GM18907 (cell line): ENCODE measurements around the gene PI16.
A peak's percentile ranks its signal among the peaks of the same experiment; 100 is the strongest.

Experiments used
- ATAC-seq: cut with Tn5 transposase; IDR thresholded peaks from one replicate; pipeline ENCODE4 v1.9.1; 2021; ENCODE audit warnings: mild to moderate bottlenecking, moderate library complexity; ENCODE audit not compliant: unreplicated experiment

The PI16 gene

DNA sequence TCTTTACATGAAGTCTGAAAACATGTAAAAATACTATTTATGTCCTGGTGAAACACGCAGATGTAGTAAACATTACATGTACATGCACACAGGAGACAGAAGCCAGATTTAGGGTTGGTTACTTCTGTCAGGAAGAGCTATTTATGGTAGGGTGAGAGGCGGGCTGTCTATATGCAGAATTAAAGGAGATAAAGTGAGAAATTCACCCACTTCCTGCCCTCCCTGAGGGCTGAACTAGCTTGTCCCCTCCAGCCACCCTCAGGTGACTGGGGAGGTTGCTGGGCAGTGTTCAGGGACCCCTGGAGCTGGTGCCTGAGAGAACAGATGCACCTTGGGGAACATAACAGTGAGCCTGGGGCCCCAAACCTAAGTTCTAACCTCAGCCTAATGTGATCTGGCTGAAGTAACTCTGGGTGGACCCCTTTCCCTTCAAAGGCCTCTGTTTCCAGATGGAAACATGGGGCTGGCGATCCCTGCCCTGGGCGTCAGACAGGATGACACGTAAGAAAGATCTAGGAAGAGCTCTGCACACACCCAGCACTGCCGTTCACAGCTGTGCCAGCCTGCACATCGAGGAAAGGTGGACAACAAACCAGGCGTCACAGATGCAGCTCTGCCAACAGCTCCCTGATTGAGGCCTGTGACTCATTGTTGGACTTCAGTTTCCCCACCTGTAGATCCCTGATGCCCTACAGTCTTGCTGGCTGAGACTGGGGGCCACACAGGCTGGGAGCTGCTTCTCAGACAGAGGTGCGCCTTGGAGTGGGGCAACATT, 1.3 kb downstream of the PI16 start:
- no peak for ATAC-seq

DNA sequence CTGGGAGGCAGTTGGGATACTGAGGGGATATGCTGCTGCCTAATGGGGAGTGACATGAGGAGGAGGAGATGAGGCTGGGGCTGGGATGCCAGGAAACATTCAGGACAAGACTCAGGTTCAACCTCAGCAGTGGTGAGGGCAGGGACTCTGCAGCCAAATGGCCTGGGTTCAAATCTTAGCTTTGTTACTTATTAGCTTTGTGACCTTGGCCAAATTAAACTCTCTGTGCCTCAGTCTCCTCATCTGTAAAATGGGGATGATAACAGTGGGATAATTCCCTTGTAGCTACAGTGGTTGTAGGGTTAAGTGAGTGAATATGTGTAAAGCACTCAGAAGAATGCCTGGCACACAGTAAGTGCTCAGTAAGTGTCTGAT, 1.9 kb downstream of the PI16 start:
- ATAC-seq, result no peak

DNA sequence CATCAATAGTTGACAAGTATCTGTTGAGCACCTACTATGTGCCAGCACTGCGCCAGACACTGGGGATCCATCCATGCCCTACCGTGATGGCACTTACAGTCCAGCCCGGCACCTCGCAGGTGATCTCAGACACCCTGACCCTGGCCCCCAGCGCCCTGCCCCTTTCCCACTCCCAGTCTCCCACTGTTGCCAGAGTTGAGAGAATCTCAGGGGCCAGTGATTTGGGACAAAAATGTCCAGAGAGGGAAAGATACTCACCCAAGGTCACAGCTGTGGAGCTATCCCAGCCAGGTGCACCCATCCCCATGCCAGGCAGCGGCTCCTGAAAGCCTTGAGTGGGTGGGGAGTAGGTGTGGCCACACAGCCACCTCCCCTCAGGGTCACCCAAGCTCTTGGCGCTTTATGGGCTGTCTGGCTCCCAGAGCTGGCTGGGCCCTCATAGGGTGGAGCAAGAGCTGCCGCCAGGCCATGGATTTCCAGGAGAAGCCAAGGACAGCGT, 3.3 kb downstream of the PI16 start:
- ATAC-seq, result no peak

DNA sequence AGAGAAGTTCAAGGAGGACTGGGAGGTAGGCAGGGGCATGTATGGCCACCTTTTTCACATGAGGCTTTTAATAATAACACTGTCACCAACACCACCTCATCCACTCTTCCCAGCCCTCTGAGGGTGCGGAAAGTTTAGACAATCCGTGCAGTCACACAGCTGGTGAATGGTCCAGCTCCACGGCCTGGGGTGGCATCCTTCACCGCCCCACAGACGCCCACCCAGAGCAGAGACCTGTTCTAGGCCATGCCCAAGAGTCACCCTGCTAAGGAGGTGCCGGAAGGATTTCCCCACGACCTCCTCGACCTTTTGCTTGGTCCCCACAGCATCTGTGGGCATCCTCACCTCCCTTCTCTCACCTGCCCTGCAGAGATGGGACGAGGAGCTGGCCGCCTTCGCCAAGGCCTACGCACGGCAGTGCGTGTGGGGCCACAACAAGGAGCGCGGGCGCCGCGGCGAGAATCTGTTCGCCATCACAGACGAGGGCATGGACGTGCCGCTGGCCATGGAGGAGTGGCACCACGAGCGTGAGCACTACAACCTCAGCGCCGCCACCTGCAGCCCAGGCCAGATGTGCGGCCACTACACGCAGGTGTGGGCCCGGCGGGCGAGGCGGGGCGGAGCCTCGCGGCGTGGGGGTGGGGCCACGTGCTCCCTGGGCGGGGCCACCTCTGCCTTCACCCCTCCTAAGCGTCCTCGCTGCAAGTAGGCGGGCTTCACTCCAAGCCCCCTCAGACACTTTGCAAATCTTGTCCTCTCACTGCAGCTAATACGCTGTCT, 4.4 kb downstream of the PI16 start:
- ATAC-seq, result no peak

- no peak for ATAC-seq
Measured at GRCh38 chr6:36959555-36960250, 5.2 kb downstream of the PI16 start.

GRCh38 chr6:36961441-36962435, 7.2 kb downstream of the PI16 start:
- ATAC-seq, result no peak

DNA sequence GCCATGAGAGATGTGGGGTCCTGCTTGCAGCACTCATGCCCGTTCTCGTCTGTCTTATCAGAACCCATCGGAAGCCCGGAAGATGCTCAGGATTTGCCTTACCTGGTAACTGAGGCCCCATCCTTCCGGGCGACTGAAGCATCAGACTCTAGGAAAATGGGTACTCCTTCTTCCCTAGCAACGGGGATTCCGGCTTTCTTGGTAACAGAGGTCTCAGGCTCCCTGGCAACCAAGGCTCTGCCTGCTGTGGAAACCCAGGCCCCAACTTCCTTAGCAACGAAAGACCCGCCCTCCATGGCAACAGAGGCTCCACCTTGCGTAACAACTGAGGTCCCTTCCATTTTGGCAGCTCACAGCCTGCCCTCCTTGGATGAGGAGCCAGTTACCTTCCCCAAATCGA, 8.3 kb downstream of the PI16 start:
- peak; percentile 49 for ATAC-seq

GRCh38 chr6:36963451-36964290, 9.1 kb downstream of the PI16 start:
- ATAC-seq, result no peak

- ATAC-seq, result no peak
Measured at GRCh38 chr6:36964349-36964748, 9.8 kb downstream of the PI16 start.

DNA sequence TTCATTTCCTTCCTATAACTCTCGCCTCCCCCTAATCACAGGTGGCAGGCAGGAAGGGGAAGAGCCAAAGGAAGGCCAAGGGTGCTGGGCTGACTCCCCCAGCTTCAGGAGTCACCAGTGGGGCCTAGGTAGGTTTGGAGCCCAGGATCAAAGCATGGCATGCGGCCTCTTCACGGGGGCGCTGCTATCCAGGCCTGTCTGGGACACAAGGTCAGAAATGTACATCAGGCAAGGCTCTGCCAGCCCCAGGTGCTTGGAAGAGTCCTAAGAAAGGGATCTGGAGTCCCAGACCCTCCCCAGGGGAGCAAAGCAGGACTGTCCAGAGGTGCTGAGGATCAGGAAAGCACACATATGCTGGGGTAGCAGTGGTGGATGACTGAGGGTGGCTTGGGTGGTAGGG, 10.4 kb downstream of the PI16 start:
- no peak for ATAC-seq

DNA sequence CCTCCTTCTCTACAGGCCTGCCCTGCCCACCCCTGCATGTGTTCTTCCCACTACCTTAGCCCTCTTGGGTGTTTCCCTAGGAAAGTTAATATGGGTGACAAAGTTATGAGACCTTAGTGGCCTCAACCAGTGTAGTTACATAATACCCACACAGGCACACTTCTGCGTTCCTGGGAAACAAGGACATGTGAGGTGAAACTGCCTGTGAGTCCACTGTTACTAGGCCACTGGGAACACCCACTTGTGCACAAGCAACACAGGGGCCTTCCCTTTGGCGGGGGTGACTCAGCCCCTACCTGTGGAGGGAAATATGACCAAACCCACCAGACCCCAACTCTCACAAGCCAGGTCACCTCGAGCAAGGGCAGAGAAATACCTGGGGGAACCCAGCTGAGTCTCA, 12.8 kb downstream of the PI16 start:
- ATAC-seq, result no peak

DNA sequence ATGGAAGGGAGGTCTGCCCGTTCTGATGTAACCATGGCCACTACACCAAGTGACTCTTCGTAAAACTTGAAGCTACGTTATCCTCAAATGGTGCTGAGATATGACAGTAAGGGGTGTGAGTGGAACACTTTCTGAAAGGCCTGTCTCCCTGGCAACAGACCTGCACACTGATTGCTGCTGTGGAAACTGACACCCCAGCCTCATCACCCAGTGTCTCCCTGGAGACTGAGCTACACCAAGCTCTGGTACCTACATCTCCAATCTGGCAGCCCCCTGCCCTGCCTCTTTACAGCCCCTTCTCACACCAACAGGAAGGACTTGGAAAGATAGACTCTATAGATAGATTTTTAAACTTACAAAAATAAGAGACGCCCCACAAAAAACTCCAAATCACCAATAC, 13.2 kb downstream of the PI16 start:
- no peak for ATAC-seq

DNA sequence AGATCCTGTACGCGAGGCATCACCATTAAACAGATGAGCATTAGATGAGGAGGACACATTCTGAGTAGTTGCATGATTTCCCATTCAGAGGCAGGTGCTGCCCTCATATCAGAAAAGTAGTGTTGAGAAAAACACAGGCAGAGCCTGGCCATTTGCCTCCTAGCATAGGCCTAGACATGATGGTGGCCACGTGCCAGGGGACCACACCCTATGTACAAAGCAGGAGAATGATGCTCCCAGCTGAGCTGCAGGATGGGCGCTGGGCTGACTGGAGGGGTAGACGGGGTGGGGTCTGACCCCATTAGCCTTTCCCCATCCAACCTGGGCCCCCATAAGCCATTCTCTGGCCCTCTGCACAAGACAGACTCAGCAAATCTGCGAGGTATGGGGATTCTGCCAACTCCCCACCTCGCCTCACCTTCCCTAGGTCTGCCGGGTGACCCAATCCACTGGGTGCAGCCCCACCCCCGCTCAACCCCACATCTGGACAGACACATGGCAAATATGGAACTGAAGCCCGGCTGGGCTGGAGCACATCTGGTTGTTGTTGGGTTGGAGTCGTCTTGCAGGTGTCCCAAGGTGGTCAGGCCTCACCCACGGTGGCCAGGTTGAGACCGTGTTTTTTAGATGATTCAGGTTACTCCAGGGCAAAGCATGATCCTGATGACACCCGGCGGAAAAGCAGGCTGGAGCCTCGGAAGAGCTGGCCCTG, 13.9 kb downstream of the PI16 start:
- no peak for ATAC-seq

DNA sequence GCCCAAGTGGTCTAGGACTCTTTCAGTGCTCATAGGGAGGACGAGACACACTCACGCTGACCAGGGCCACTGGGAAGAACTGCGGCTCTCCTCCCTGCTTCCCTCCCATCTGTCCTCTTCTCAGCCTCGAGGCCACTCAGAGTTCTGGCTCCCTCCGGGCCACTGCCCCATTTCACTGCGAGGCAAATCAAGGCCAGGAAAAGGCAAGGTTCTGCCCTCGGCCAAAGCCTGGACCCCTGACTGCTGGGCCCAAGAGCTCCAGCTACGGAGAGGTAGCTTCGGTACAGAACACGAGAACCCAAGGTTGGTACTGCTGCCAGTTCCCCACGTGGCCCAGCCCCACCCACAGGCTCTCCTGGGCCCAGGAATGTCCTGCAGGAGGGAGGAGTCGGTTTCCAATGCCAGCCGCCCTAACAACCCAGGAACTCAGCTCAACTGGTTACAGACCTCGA, 14.7 kb downstream of the PI16 start:
- no peak for ATAC-seq

DNA sequence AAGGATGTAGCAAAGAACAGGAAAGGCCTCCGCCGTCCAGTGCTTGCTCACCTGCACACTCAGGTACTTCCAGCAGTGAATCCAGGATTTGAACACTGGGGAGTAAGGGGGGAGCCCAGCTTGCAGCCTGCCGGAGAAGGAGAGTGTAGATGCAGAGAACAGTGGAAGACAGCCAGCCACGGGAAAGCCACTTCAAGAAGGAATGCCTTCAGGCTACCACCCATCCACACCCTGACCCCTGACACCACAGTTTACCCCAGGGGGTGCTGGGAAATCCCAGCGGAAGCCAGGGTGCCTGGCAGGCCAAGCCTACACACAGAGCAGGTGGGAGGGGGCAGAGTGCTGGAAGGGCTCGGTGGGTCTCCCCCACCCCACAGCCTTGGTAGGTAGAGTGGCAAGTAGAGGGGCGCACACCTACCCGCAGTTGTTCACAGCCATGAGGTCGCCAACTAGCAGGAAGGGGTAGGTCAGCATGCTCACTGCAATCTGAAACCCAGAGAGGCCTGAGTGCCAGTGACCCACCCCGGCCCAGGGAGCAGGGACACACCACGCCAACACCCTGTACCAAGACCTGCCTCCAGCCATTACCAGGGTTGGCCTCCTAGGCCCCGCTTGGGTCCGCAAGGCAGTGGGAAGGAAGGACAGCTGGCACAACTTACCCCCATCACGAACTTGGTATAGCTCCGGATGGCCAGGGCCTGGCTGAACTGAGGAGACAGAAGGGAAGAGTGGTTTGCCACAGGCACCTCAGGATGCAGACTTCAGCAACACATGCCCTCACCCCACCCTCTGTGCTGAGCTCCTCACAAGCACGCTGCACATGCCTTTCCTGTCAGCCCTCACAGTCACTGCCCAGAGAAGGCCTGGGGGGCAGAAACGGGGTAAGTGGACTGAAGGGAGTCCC, 15.7 kb downstream of the PI16 start:
- no peak for ATAC-seq

GRCh38 chr6:36970892-36971842, 16.6 kb downstream of the PI16 start:
- ATAC-seq, result no peak
